Nephron (organoid): Measurements from ENCODE around the gene TRAPPC10.
"Not testable (repeated sequence)": the region's sequence is repeated elsewhere in the genome, so short reads cannot be mapped to it uniquely, and the experiment has no call there.

Source experiments
- H3K27ac Mint-ChIP-seq, 3 experiments: 2 replicates each; pipeline ENCODE4 v1.8.0; 2020; ENCODE audit warnings: mixed read lengths in 3 of 3, mild to moderate bottlenecking in 2 of 3, moderate library complexity in 1 of 3
- H3K27me3 Mint-ChIP-seq: 2 replicates; pipeline ENCODE4 v1.8.0; 2021; ENCODE audit warnings: low read depth, mild to moderate bottlenecking, moderate library complexity, mixed read lengths
- H3K36me3 Mint-ChIP-seq: 2 replicates; pipeline ENCODE4 v1.8.0; 2020; ENCODE audit warnings: low read depth, mixed read lengths
- H3K4me1 Mint-ChIP-seq: 2 replicates; pipeline ENCODE4 v1.8.0; 2020; ENCODE audit warnings: mixed read lengths
- H3K4me3 Mint-ChIP-seq, 3 experiments: 2 replicates each; pipeline ENCODE4 v1.8.0; 2020; ENCODE audit warnings: mild to moderate bottlenecking in 3 of 3, mixed read lengths in 3 of 3, moderate library complexity in 2 of 3
- H3K9me3 Mint-ChIP-seq: 2 replicates; pipeline ENCODE4 v1.8.0; 2020; ENCODE audit warnings: mixed read lengths

The TRAPPC10 gene

GRCh38 chr21:44143380-44143779 is 131.3 kb downstream of the TRAPPC10 start:
- not testable (repeated sequence) for H3K27me3 Mint-ChIP-seq, H3K4me3 Mint-ChIP-seq, H3K27ac Mint-ChIP-seq, H3K36me3 Mint-ChIP-seq, H3K4me1 Mint-ChIP-seq, H3K9me3 Mint-ChIP-seq

- not testable (repeated sequence) for H3K4me3 Mint-ChIP-seq, H3K4me1 Mint-ChIP-seq, H3K27me3 Mint-ChIP-seq, H3K36me3 Mint-ChIP-seq, H3K9me3 Mint-ChIP-seq, H3K27ac Mint-ChIP-seq
Observed at GRCh38 chr21:44143996-44144395, 131.9 kb downstream of the TRAPPC10 start.

- not testable (repeated sequence) for H3K27ac Mint-ChIP-seq, H3K27me3 Mint-ChIP-seq, H3K4me1 Mint-ChIP-seq, H3K9me3 Mint-ChIP-seq, H3K4me3 Mint-ChIP-seq, H3K36me3 Mint-ChIP-seq
Observed at GRCh38 chr21:44144784-44145602, 132.9 kb downstream of the TRAPPC10 start.

- not testable (repeated sequence) for H3K27me3 Mint-ChIP-seq, H3K36me3 Mint-ChIP-seq, H3K27ac Mint-ChIP-seq, H3K9me3 Mint-ChIP-seq, H3K4me1 Mint-ChIP-seq, H3K4me3 Mint-ChIP-seq
Observed at GRCh38 chr21:44145616-44146015, 133.5 kb downstream of the TRAPPC10 start.

GRCh38 chr21:44147108-44147507 is 135.0 kb downstream of the TRAPPC10 start:
- H3K27me3 Mint-ChIP-seq, H3K27ac Mint-ChIP-seq, H3K36me3 Mint-ChIP-seq, H3K4me1 Mint-ChIP-seq, H3K4me3 Mint-ChIP-seq, H3K9me3 Mint-ChIP-seq: not testable (repeated sequence)

- not testable (repeated sequence) for H3K4me3 Mint-ChIP-seq, H3K27ac Mint-ChIP-seq, H3K36me3 Mint-ChIP-seq, H3K9me3 Mint-ChIP-seq, H3K4me1 Mint-ChIP-seq, H3K27me3 Mint-ChIP-seq
Observed at GRCh38 chr21:44150255-44150654, 138.1 kb downstream of the TRAPPC10 start.

GRCh38 chr21:44153214-44153888 is 141.2 kb downstream of the TRAPPC10 start:
- not testable (repeated sequence) for H3K4me3 Mint-ChIP-seq, H3K4me1 Mint-ChIP-seq, H3K27me3 Mint-ChIP-seq, H3K9me3 Mint-ChIP-seq, H3K36me3 Mint-ChIP-seq, H3K27ac Mint-ChIP-seq

GRCh38 chr21:44153889-44154228 is 141.8 kb downstream of the TRAPPC10 start:
- H3K27ac Mint-ChIP-seq, H3K27me3 Mint-ChIP-seq, H3K4me1 Mint-ChIP-seq, H3K4me3 Mint-ChIP-seq, H3K9me3 Mint-ChIP-seq, H3K36me3 Mint-ChIP-seq: not testable (repeated sequence)

- not testable (repeated sequence) for H3K4me3 Mint-ChIP-seq, H3K27me3 Mint-ChIP-seq, H3K4me1 Mint-ChIP-seq, H3K36me3 Mint-ChIP-seq, H3K9me3 Mint-ChIP-seq, H3K27ac Mint-ChIP-seq
Observed at GRCh38 chr21:44154816-44155230, 142.7 kb downstream of the TRAPPC10 start.

GRCh38 chr21:44155231-44155993 is 143.3 kb downstream of the TRAPPC10 start:
- not testable (repeated sequence) for H3K27ac Mint-ChIP-seq, H3K4me1 Mint-ChIP-seq, H3K27me3 Mint-ChIP-seq, H3K9me3 Mint-ChIP-seq, H3K36me3 Mint-ChIP-seq, H3K4me3 Mint-ChIP-seq

- H3K4me3 Mint-ChIP-seq, H3K27ac Mint-ChIP-seq, H3K27me3 Mint-ChIP-seq, H3K4me1 Mint-ChIP-seq, H3K36me3 Mint-ChIP-seq, H3K9me3 Mint-ChIP-seq: not testable (repeated sequence)
Observed at GRCh38 chr21:44155994-44156380, 143.9 kb downstream of the TRAPPC10 start.
